Sciatic nerve (tissue), 2 donors: ENCODE data around the gene BCL3. TPM values are rescaled to one million over a fixed set of nuclear protein-coding genes. Genes with fewer than 3 reads are reported as not detected.
A peak's percentile ranks its signal among the peaks of the same experiment; 100 is the strongest.
"Not testable (repeated sequence)": the region's sequence is repeated elsewhere in the genome, so short reads cannot be mapped to it uniquely, and the experiment has no call there.

Source experiments
- ATAC-seq: fragments of 200-7000 bp; cut with Tn5 transposase; one replicate; pipeline ENCODE4 v1.9.1; 2020; ENCODE audit warnings: mild to moderate bottlenecking, moderate library complexity
- DNase-seq: peaks from one replicate; pipeline ENCODE4 v3.0.0-alpha.2; 2020; ENCODE audit warnings: low spot score
- intact Hi-C: fragments of 100-400 bp; cut with DNase I; formaldehyde crosslinking; loops from one replicate; pipeline ENCODE4 v1.14.2; 2022
- total RNA-seq: library from RNA; stranded (reverse); fragmentation: NEBNext Ultra II Directional; extraction: Animal tissue kit (Norgen Biotek cat#: 25700); gene quantifications from one replicate; pipeline ENCODE4 v1.2.1, GENCODE V29; 2021
- donor health status: DM: no; HTN: no; CAD: no.
- donor health status: DM: no; HTN: no; CAD: no.

BCL3 gene
- total RNA-seq, 1 donor from 2014 or later, result 117 TPM

DNA sequence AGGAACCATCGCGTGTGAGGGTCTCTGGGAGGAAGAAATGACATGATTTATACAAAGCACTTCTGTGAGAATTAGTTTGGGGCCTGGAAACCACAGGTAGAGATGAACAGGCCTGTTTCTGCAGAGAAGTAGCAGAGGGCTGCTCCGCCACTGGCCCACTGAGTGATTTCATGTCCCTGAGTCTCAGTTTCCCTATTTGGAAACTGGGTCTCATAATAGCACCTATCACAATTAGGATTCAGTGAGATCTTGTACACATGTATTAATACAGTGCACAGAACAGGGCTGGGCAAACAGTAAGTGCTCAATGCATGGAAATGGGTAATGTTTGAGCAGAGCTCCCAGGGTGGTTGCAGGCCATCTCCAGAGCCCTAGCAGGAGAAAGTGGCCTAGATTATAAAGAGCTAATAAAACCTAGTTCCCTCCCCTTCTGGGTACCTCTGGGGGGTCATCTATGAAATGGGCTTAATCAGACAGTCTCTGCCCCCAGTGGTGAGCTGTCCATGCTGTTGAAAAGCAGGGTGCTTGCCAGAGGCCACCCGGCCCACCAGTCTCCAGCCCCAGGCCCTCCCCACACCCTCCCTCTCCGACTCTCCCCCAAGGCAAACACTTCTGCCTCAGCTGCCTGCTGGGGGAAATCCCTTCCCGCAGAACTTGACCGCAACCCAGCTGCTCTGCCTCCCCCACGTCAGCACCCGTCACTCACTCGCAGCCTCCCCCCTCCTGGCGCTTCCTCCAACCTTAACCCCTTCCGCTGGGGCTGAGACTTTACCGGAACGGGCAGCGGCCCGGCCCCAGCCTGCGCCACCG is 4.5 kb downstream of the BCL3 start:
- intact Hi-C loops, result no loop called here
- DNase-seq (peak; percentile 94), ATAC-seq (peak; percentile 69)

DNA sequence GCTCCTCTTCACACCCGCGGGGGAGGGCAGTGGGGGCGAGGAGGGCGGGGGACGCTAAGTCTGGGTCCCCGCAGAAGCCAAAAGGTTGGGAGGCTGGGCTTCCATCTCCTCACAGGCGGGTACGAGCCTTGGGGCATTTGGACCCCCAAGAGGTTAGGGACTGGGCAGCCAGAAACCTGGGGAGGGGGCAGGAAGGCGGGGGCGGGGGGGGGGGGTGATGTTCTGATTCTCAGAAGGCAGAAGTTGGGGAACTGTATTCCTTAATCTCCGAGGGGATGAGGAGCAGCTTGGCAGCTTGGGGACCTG is 5.1 kb downstream of the BCL3 start:
- ATAC-seq (no peak), DNase-seq (no peak)
- intact Hi-C loops, result no loop called here

DNA sequence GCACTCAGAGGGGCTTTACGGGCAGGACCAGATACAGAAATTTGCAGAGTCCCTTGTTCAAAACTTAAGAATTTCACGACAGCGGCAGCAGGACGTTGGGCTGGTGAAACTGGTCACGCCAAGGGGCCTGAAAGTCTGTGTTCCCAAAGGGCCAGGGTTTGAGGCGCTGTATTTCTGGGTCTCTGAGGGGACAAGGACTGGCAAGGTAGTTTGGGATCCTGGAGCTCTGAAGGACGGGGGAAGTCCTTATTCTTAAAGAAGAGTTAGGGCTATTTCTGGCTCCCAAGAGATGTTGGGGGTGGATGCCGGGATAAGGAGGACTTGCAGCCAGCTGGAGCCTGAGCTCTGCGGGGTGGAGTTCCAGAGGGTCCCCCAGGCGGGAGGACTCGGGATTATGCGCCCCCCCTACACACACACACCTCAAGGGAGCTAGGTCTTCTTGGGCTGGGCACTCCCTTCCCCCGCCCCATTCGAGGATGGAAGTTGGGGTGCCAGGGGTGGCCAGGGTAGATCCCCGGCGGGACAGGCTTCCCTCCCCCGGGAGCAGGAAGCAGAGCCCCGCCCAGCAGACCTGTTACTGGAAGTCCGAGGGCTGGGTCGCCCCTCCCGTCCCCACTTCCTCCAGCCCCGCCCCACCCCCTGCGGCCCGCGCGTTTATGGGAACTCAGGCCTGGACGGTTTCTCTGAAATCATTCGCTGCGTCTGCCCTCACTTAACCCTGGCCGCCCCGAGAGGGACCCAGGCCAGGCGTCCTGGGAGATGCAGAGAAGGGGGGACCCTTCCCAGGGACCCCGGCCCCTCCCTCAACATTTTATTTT is 5.6 kb downstream of the BCL3 start:
- intact Hi-C loops, result no loop called here
- DNase-seq (peak; percentile 95), ATAC-seq (peak; percentile 74)

DNA sequence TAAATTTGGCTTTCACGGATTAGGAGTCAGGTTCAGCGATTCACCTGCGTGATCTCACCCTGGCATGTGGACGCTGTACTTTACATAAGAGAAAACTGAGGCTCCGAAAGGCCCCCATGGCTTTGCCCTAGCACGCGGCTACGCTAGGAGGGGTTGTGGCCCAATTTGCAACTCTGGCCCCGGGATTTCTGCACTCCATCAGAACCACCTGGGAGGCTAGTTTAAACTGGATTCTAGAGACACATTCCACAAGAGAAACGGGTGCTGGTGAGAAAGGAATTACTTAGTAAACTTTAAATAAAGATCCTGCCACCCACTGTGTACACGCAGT is 6.2 kb downstream of the BCL3 start:
- intact Hi-C loops, result no loop called here
- ATAC-seq (no peak), DNase-seq (no peak)

DNA sequence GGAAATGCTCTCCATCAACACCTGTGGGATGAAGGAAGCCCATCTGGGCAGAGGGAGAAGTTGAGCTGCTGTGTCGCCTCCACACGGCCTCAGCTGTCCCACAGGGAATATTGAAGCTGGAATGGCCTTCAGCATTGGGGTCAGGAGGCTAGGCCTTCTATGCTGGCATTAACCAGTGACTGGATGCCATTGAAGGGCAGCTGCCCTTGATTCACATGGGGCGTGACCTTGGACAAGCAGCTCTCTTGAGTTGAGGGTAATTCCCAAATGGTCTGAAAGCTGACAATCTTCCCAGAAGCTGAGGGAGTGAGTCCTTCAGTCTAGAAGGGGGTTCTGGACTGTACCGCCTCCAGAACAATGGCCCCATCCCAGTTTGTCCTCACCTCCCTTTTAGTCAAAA is 6.7 kb downstream of the BCL3 start:
- ATAC-seq, result no peak
- intact Hi-C loops, result no loop called here
- no peak for DNase-seq

DNA sequence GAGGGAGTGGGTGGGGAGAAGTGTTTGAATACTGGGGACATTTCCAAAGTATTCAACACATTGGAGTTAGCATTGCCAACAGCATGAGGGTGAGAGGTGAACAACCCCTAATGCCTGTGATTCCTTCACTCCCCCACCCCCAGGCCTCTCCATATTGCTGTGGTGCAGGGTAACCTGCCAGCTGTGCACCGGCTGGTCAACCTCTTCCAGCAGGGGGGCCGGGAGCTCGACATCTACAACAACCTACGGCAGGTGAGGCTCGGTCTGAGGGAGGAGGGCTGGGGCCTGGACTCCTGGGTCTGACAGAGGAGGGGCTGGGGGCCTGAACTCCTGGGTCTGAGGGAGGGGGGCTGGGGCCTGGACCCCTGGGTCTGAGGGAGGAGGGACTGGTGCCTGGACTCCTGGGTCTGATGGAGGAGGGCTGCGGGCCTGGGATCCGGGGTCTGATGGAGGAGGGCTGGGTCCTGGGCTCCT is 7.6 kb downstream of the BCL3 start:
- DNase-seq (no peak), ATAC-seq (no peak)
- intact Hi-C loops, result no loop called here

DNA sequence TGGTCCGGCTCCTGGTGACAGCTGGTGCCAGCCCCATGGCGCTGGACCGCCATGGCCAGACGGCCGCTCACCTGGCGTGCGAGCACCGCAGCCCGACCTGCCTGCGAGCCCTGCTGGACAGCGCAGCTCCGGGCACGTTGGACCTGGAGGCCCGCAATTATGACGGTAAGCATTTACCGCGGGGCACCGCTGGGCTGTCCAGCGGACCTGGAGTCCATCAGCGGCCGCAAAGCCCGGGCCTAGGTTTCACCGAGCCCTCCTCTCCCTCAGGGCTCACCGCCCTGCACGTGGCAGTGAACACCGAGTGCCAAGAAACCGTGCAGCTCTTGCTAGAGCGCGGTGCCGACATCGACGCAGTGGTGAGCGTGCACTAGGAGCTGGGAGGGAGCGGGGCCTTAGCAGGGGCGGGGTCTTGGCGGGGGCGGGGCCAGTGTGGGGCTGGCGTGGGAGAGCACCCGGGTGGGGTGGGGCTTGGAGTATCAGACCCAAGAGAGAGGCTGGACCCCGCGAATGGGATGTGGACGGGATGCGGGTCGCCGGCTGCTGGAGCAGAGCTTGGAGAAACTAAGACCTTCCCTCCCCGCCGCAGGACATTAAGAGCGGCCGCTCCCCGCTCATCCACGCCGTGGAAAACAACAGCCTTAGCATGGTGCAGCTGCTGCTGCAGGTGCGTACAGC is 8.7 kb downstream of the BCL3 start:
- intact Hi-C loops, result no loop called here
- ATAC-seq, result peak; percentile 79
- peak; percentile 87 for DNase-seq

DNA sequence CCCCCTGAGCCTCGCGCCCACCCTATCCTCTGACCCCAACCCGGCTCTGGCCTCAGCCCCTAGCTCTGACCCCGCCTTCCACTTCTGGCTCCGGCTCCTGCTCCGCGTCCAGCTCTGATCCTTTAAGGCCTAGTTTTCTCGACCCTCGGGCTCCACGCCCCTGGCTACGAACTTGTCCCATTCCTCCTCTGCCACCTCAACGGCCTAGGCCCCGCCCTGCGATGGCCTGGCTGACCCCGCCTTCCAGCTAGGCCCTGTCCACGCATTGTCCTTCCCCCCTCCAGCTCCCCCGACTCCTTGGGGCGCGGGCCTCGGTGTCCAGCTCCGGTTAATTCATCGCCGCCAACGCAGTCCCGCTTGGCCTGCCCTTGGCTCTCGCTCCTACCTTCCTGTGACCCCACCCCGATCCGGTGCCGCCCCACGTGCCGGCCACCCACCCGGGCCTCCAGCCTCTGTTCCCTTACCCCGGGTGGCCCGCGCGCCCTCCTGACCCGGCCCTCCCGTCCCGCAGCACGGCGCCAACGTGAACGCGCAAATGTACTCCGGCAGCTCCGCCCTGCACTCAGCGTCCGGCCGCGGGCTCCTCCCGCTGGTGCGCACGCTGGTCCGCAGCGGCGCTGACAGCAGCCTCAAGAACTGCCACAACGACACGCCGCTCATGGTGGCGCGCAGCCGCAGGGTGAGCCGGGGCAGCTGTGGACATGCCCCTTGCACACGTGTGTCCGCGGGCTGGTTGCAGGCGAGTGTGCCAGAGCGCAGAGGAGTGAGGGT is 9.4 kb downstream of the BCL3 start:
- intact Hi-C loops, result no loop called here
- DNase-seq, result peak; percentile 89

DNA sequence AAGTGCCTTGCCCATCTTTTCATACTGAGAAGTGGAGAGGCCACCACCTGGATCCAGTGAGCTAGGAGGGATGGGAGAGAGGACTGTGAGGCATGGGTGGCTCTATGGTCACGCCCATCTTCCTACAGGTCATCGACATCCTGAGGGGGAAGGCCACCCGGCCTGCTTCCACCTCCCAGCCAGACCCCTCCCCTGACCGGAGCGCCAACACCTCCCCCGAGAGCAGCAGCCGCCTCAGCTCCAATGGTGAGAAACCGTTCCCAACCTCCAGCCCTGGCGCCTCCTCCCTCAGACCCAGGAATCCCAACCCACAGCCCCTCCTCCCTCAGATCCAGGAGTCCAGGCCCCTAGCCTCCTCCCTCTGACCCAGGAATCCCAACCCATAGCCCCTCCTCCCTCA is 10.1 kb downstream of the BCL3 start:
- DNase-seq (no peak), ATAC-seq (no peak)
- intact Hi-C loops, result no loop called here

More for the DNA sequence above, 9.4 kb downstream of the BCL3 start:
- peak; percentile 71 for ATAC-seq

DNA sequence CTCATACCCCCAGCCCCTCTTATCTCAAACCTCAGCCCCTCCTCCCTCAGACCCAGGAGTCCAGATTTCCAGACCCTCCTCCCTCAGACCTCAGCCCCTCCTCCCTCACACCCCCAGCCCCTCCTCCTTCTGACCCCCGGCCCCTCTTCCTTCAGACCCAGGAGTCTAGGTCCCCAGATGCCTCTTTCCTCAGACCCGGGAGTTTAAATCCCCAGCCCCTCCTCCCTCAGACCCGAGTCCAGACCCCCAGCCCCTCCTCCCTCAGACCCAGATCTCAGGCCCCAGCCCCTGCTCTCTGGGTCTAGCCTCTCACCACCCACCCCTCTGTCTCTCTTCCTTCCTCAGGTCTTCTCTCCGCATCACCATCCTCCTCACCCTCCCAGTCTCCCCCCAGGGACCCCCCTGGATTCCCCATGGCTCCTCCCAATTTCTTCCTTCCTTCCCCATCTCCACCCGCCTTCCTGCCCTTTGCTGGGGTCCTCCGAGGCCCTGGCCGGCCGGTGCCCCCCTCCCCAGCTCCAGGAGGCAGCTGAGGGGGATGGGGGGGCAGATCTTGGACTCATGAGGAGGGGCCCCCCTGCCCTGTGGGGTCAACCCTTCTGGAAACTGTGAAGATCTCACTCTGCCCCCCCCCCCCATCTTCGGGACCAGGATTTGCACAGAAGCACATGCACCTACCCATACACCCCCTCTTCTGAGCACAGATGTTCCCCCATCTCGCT is 10.7 kb downstream of the BCL3 start:
- intact Hi-C loops, result no loop called here
- DNase-seq (no peak), ATAC-seq (no peak)

DNA sequence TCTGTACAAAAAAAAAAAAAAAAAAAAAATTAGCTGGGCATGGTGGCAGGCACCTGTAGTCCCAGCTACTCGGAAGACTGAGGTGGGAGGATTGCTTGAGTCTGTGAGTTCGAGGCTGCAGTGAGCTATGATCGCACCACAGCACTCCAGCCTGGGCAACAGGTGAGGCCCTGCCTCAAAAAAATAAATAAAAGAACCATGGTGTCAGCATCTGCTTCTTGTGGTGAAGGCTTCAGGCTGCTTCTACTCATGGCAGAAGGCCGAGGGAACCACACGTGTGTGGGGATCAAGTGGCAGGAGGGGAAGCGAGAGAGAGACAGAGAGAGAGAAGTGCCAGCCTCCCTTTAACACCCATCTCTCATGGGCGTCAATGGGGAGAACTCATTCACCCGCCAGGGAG is 13.5 kb downstream of the BCL3 start:
- intact Hi-C loops, result no loop called here
- ATAC-seq, result no peak

DNA sequence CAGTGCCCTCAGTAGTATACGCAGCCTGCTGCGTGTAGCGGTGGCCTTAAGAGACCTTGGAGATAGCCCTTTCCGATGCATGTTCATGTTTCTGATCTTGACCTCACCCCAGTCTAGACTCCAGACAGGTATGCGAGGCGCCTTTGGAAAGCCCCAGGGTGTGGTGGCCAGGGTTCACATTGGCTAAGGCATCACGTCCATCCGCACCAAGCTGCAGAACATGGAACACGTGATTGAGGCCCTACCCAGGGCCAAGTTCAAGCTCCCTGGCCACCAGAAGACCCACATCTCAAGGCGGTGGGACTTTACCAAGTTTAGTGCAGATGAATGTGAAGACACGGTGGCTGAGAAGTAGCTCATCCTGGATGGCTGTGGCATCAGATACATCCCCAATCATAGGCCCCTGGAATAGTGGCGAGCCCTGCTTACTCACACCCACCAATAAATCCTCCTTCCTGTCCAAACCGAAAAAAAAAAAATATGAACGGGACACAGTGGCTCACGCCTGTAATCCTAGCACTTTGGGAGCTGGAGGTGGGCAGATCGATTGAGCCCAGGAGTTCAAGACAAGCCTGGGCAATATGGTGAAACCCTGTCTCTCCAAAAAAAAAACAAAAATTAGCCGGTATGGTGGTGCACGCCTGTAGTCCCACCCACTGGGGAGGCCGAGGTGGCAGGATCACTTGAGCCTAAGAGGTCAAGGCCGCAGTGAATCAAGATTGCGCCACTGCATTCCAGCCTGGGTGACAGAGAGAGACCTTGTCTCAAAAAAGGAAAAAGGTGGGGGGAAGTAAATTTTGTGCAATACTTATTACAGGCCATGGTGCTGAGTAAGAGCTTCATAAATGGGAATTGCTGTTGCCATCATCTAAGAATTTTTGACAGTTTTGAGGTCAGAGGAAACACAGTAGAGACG is 16.8 kb downstream of the BCL3 start:
- intact Hi-C loops, result no loop called here
- DNase-seq (no peak), ATAC-seq (no peak)

More for the DNA sequence above, 13.5 kb downstream of the BCL3 start:
- no peak for DNase-seq

DNA sequence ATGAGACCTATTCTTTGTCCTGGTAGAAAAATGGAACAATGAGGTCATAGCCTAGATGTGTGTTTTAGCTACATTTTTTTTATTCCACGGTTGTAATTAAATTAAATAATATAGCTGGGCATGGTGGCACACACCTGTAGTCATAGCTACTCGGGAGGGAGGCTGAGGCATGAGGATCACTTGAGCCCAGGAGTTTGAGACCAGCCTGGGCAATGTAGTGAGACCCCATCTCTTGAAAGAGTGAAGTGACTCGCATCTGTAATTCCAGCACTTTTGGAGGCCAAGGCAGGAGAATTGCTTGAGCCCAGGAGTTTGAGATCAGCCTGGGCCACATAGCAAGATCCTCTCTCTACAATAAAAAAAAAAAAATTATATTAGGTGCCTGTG is 17.4 kb downstream of the BCL3 start:
- intact Hi-C loops, result no loop called here
- DNase-seq, result no peak
- ATAC-seq, result no peak

DNA sequence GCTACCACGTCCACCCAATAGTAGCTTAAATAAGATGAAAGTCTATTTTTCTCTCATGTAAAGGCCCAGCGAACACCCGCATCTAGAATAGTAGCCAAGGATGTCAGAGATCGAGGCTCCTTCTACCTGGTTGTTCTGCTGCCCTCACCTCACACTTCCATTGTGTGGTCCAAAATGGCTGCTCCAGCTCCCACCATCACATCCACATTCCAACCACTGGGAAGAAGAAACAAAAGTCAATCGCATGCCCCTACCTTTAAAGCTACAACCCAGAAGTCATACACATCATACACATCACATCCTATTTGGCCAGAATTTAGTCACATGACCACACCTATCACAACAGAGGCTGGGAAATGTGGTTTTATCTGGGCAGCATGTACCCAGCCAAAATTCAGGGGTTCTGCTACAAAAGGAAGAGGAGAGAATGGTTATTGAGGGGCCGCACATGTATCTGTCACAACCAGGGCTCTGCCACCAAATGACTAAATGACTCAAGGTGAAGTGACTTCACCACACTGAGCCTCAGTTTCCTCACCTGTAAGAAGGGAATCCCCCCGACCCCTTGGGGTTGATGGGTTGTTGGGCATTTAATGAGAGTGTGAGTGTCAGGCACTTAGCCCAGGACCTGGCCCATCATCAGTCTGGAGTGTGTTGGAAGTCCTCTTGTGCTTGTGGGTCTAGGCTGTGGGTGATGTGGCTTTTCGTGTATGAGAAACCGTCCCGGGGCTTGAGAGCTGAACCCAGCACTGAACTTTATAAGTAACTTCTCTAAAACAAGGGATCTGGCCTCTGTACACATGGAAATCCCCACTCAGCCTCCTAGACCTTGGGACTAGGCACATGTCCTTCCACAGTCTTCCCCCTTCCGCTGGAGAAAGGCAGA is 19.0 kb downstream of the BCL3 start:
- no peak for ATAC-seq
- intact Hi-C loops, result loop anchor here (2.0 kb wide), 1 partner anchor 43 kb away; no protein-coding TSS in a partner anchor
- no peak for DNase-seq

DNA sequence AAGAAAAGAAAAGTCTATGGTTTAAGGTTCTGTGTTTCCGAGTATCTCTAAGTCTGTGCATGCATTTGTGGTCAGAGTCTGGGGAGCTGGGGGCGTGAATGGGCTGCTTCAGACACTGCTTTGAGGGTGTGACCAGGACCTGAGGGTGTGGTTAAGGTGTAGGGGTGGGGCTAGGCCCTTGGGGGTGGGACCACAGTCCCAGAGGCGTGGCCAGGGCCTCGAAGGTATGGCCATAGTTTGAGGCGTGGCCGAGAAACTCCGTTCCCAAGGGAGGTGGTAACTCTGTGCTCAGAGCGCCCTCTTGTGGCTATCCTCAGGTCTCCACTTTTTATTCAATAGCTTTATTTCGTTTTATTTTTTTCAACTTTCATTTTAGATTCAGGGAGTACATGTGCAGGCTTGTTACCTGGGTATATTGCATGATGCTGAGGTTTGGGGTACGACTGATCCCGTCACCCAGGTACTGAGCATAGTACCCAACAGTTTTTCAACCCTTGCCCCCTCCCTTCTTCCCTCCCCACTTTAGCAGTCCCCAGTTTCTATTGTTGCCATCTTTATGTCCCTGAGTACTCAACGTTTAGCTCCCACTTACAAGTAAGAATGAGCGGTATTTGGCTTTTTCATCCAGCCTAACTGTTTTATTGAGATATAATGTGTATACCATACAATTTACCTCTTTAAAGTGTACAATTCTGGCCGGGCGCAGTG is 22.2 kb downstream of the BCL3 start:
- DNase-seq (peak; percentile 95), ATAC-seq (peak; percentile 96)
- intact Hi-C loops, result no loop called here

DNA sequence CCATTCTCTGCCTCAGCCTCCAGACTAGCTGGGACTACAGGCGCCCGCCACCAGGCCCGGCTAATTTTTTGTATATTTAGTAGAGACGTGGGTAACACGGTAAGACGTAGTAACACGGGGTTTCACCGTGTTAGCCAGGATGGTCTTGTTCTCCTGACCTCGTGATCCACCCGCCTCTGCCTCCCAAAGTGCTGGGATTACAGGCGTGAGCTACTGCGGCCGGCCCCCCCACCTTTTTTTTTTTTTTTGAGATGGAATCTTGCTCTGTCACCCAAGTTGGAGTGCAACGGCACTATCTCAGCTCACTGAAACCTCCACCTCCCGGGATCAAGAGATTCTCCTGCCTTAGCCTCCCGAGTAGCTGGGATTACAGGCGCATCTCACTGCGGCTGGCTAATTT is 23.6 kb downstream of the BCL3 start:
- intact Hi-C loops, DNase-seq, ATAC-seq: not testable (repeated sequence)
